GM19240 (cell line): ENCODE results near the gene LRWD1.
"Not testable (repeated sequence)": the region's sequence is repeated elsewhere in the genome, so short reads cannot be mapped to it uniquely, and the experiment has no call there.

Source experiments
- DNase-seq: peaks from one replicate; pipeline ENCODE4 v3.0.0; 2011; ENCODE audit warnings: low spot score; ENCODE audit not compliant: insufficient read length

Gene LRWD1

DNA sequence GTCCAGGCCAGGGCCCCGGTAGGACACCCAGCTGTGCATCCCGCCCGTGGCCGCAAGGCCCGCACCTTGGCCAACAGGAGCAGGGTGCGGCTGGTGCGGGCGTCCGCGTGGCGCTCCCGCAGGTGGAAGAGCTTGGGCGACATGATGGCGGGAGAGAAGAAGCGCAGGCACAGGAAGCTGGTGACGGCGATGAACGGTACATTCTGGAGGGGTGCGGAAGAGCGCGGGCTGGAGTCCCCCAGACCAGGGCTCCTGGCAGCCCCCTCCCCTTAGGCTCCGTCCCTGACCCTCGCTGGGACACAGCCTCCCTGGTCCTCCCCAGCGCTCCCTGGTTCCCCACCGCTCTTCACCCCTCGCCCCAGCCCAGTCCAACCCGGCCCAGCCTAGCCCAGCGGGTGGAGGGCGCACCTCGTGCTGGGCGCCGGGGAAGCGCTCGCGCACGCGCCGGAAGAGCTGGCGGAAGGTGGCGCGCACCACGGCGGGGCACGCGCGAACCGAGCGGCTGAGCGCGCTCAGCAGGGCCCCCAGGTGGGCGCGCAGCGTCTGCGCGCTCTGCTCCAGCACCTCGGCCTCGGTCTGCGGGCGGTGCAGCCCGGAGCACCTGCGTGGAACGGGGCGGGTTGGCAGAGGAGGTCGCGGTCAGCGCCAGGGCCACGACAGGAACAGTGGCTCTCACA, 29.8 kb downstream of the LRWD1 start:
- not testable (repeated sequence) for DNase-seq

DNA sequence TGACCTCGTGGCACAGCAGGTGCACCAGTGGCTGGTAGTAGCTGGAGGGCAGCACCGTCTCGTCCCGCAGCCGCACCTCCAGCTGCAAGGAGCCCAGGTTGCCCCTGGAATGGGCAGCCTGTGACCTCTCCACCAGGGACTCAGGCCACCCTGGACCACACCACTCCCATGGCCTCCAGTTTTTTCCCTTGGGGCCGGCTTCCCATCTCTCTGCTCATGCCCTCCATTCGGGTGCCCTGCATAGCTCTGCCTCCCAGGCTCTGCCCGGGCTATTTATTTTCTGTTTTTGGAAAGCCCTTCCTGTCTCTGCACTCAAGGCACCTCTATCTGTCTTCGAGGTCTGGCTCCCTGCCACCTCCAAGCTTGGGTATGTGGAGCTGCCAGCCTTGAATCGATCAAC, 32.1 kb downstream of the LRWD1 start:
- DNase-seq: not testable (repeated sequence)

DNA sequence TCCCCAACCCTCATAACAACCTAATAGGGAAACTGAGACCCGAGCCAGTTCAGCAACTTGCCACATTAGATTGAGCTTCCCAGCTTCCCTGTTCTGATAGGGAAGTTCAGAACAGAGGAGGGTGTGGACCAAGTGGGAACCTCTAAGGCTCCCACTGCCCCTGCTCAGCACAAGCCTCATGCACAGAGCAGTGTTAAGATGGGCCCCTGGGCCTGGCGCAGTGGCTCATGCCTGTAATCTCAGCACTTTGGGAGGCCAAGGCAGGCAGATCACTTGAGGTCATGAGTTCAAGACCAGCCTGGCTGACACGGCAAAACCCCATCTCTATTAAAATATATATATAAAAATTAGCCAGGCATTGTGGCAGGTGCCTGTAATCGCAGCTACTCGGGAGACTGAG, 32.5 kb downstream of the LRWD1 start:
- DNase-seq: not testable (repeated sequence)

DNA sequence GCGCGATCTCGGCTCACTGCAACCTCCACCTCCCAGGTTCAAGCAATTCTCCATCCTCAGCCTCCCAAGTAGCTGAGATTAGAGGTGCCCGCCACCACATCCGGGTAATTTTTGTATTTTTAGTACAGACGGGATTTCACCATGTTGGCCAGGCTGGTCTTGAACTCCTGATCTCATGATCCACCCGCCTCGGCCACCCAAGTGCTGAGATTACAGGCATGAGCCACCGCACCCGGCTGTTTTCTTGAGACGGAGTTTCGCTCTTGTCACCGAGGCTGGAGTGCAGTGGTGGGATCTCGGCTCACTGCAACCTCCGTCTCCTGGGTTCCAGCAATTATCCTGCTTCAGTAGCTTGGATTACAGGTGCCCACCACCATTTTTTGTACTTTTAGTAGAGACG, 33.5 kb downstream of the LRWD1 start:
- not testable (repeated sequence) for DNase-seq

DNA sequence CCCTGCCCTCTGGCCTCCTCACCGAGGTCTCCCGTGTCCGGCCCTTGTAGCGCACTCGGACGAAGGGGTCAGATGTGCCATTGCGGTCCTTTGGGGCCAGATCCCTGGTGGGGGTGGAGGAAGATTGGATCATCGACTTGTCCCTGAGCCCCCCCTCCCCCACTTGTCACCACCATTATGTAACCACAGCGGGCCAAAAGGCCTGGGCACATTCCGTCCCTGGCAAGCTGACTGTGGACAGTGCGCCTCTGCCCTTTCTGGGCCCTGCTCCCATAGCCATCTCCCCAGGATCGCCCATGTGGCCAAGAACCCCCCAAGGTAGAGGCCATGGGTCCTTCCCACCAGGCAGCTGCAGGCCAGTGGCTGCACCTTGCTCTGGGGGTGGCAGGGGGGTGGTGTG, 38.4 kb downstream of the LRWD1 start:
- not testable (repeated sequence) for DNase-seq

GRCh38 chr7:102505298-102506185, 40.8 kb downstream of the LRWD1 start:
- DNase-seq: not testable (repeated sequence)

DNA sequence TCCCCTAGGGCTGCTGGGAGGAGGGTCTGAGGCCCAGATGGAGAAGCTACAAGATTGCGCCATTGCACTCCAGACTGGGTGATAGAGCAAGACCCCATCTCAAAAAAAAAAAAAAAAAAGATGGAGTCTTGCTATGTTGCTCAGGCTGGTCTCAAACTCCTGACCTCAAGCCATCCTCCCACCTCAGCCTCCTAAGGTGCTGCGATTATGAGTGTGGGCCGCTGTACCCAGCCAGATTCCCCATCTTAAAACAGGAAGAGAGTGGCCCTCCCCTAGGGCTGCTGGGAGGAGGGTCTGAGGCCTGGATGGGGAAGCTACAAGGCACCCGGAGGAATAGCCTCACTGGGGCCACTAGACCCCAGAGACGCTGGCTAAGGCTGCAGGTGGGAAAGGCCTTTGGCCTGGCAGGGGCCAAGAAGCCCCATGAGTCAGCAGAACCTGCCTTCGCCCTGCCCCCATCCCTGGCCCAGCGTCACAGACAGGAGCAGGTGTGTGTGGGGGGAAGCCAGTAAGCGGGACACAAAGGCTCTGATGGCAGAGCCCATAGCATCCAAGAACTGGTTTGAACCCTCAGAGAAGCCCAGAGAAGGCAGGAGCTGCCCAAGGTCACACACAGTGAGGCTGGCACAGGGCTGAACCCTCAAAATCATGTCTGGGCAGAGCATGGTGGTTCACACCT, 42.8 kb downstream of the LRWD1 start:
- not testable (repeated sequence) for DNase-seq

DNA sequence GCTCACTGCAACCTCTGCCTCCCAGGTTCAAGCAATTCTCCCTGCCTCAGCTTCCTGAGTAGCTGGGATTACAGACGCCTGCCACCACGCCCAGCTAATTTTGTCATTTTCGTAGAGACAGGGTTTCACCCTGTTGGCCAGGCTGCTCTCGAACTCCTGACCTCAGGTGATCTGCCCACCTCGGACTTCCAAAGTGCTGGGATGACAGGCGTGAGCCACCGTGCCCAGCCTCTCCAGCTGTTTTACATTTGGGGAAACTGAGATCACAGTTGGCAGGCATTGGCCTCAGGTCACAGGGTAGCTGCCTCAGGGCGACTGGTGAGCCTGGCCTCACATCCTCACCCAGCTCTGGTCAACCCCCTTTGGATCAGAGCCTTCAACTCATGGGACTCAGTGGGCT, 45.8 kb downstream of the LRWD1 start:
- not testable (repeated sequence) for DNase-seq

DNA sequence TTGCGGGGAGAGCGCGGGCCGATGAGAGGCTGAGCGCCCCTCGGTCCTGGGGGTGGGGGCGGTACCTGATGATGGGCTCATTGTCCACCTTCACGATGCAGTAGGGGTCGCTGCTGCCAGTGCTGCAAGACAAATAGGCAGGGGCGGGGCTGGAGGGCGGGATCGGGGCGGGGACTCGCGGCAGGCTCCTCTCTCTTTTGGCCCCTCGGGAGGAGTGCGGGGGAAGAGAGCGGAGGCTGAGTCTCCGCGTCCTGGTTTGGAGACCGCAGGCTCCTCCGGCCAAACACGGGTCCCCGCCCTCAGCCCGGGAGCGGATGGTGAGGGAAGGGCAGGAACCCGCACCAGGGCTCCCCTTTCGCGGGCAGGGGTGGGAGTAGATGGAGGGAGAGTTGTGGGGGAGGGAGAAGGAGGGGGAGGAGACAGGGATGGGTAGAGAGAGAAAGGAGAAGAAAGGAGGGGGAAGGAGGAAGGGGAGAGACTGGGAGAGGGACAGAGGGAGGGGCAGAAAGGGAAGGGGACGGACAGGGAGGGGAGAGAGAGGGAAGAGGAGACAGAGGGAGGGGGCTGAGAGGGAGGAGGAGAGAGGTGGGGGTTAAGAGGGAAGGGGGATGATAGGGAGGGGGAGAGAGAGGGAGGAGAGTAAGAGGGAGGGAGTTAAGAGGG, 47.2 kb downstream of the LRWD1 start:
- DNase-seq: not testable (repeated sequence)

DNA sequence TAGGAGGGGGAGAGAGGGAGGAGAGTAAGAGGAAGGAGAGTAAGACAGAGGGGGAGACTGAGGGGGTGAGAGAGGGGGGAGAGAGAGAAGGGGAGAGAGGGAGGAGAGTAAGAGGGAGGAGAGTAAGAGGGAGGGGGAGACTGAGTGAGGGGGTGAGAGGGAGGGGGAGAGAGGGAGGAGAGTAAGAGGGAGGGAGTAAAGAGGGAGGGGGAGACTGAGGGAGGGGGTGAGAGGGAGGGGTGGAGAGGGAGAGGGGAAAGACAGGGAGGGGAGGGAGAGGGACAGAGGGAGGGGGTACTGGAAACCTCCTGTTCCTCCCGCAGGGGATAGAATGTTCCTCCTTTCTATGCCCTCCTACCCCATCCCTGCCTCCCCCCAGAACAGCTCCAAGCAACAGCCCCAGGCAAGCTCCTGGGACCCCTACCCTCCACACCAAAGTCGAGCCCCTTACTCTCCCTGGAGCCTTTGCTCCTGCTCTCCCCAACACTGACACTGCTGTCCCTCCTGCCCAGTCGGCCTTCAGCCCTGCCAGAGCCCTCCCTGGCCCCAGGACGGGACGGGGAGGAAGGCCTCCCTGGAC, 47.9 kb downstream of the LRWD1 start:
- peak; percentile 2 for DNase-seq

DNA sequence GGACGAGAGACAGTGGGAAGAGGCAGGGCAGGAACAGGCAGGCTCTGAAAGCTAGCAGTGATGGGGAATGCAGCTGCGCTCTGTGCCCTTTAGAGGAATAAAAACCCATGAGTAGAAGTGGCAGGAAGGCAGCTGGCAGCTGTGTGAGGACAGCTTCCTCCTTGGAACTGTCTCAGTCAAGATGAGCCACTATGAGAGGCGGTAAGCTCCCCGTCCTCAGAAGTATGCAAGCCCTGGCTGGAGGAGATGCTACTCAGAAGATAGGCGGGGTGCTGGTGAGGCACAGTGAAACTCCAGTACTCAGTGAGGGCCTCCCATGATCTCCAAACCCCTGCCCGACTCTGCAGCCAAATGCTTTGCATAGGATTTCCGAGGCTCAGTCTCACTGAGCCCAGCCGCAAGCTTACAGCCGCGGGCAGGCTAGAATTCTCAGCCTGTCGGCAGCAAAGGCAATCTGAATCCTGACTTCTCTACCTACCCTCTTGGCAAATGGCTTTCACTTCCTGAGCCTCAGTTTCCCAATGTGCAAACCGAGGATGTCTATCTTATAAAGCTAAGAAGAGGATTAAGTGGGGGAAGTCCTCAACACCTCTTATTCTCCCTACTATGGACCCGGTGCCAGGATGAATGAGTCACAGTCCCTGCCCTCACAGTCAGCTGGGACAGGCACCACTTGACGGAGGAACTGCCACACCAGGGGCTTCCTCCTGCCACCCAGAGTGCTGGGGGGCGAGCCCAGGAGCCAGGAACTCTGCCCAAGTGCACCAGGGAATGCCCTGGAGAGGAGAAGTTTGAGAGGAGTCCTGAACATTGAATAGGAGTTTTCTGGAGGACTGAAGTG, 50.3 kb downstream of the LRWD1 start:
- DNase-seq: not testable (repeated sequence)

GRCh38 chr7:102515889-102516288, 51.1 kb downstream of the LRWD1 start:
- DNase-seq: not testable (repeated sequence)

DNA sequence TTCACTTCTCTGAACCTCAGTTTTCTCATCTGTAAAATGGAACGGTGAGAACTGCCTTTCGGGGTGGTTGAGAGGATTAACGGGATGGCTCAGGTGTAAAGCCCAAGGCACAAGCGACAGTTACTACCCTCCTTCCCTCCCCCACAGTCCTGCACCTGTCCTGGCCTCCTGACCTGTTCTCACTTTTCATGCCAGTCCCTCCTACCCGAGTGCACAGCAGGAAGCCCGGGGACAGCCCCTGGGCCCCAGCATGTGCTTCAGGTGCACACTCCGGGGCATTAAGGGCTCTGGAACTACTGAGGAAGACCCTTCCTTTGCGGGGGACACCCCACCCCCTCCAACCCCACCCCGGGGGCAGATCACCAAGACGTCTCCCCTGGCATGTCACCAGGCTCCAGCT, 52.2 kb downstream of the LRWD1 start:
- DNase-seq: not testable (repeated sequence)

GRCh38 chr7:102517550-102518147, 52.9 kb downstream of the LRWD1 start, which contains the start of gene RASA4B:
Gene RASA4B (minus strand): TSS chr7:102517777. CDS start chr7:102517710, 67 bp downstream.
- not testable (repeated sequence) for DNase-seq

GRCh38 chr7:102520797-102521196, 56.0 kb downstream of the LRWD1 start:
- DNase-seq: not testable (repeated sequence)
